ENCODE measurements around the gene IGFBPL1.

Gene IGFBPL1

GRCh38 chr9:38408719-38409118 is 15.5 kb downstream of the IGFBPL1 start:
- no peaks in the 10 kb centered on the region for H3K36me3 ChIP-seq (ENCODE audit: control insufficient read depth, low read length)
- H4K20me1 ChIP-seq (ENCODE audit: control insufficient read depth, insufficient read depth, low read depth, low read length), result no peaks in the 10 kb centered on the region
- no peak for TF ChIP-seq EZH2phosphoT487 (IDR thresholded peaks at IDR 0.05; ENCODE audit: borderline replicate concordance, low read length)
- TF ChIP-seq CTCF (IDR thresholded peaks at IDR 0.05; ENCODE audit: low read depth, low read length, poor library complexity, severe bottlenecking), result no peak
- H3K9me3 ChIP-seq (ENCODE audit: control insufficient read depth, insufficient read depth, low read length), result no peaks in the 10 kb centered on the region
- H3K4me2 ChIP-seq (ENCODE audit: low read length), result no peak overlapping the region
- no peak overlapping the region for H3K4me3 ChIP-seq (ENCODE audit: low read length)
- peaks cover 7% of the 10 kb centered on the region for H3K4me1 ChIP-seq (ENCODE audit: control insufficient read depth, low read length)
- no peaks in the 10 kb centered on the region for H3K9me2 ChIP-seq (replicated peaks; ENCODE audit: control insufficient read depth, low read length)
- peaks cover 13% of the 10 kb centered on the region for H3K27me3 ChIP-seq (ENCODE audit: control insufficient read depth, low read length)
- no peak overlapping the region for H3K27ac ChIP-seq (ENCODE audit: low read depth, low read length)
- H3F3A ChIP-seq (ENCODE audit: control insufficient read depth, insufficient read depth), result no peaks in the 10 kb centered on the region
- H3K79me2 ChIP-seq (ENCODE audit: control insufficient read depth, low read length), result no peaks in the 10 kb centered on the region

GRCh38 chr9:38406476-38407186 is 17.6 kb downstream of the IGFBPL1 start:
- H3K9me3 ChIP-seq (ENCODE audit: control insufficient read depth, insufficient read depth, low read length), result no peaks in the 10 kb centered on the region
- no peak overlapping the region for H3K27ac ChIP-seq (ENCODE audit: low read depth, low read length)
- TF ChIP-seq EZH2phosphoT487 (IDR thresholded peaks at IDR 0.05; ENCODE audit: borderline replicate concordance, low read length) (no peak), CTCF (IDR thresholded peaks at IDR 0.05; ENCODE audit: low read depth, low read length, poor library complexity, severe bottlenecking) (no peak)
- no peaks in the 10 kb centered on the region for H3K36me3 ChIP-seq (ENCODE audit: control insufficient read depth, low read length)
- peaks cover 4% of the 10 kb centered on the region; the same call in 1 of the 2 replicates for H3K4me1 ChIP-seq (ENCODE audit: control insufficient read depth, low read length)
- no peaks in the 10 kb centered on the region for H3F3A ChIP-seq (ENCODE audit: control insufficient read depth, insufficient read depth)
- H3K79me2 ChIP-seq (ENCODE audit: control insufficient read depth, low read length), result no peaks in the 10 kb centered on the region
- peaks cover 13% of the 10 kb centered on the region for H3K27me3 ChIP-seq (ENCODE audit: control insufficient read depth, low read length)
- H3K4me2 ChIP-seq (ENCODE audit: low read length), result no peak overlapping the region
- H4K20me1 ChIP-seq (ENCODE audit: control insufficient read depth, insufficient read depth, low read depth, low read length), result no peaks in the 10 kb centered on the region
- no peaks in the 10 kb centered on the region for H3K9me2 ChIP-seq (replicated peaks; ENCODE audit: control insufficient read depth, low read length)
- H3K4me3 ChIP-seq (ENCODE audit: low read length), result no peak overlapping the region

- Histone ChIP-seq H3K9me3 (ENCODE audit: control insufficient read depth, insufficient read depth, low read length) (no peaks in the 10 kb centered on the region), H3K4me3 (ENCODE audit: low read length) (no peak overlapping the region), H3K27ac (ENCODE audit: low read depth, low read length) (no peak overlapping the region), H4K20me1 (ENCODE audit: control insufficient read depth, insufficient read depth, low read depth, low read length) (no peaks in the 10 kb centered on the region), H3K9me2 (replicated peaks; ENCODE audit: control insufficient read depth, low read length) (no peaks in the 10 kb centered on the region), H3K27me3 (ENCODE audit: control insufficient read depth, low read length) (peaks cover 12% of the 10 kb centered on the region), H3K36me3 (ENCODE audit: control insufficient read depth, low read length) (no peaks in the 10 kb centered on the region), H3K4me1 (ENCODE audit: control insufficient read depth, low read length) (peaks cover 4% of the 10 kb centered on the region; the same call in 1 of the 2 replicates), H3K79me2 (ENCODE audit: control insufficient read depth, low read length) (no peaks in the 10 kb centered on the region), H3F3A (ENCODE audit: control insufficient read depth, insufficient read depth) (no peaks in the 10 kb centered on the region), H3K4me2 (ENCODE audit: low read length) (no peak overlapping the region)
- TF ChIP-seq CTCF (IDR thresholded peaks at IDR 0.05; ENCODE audit: low read depth, low read length, poor library complexity, severe bottlenecking) (no peak), EZH2phosphoT487 (IDR thresholded peaks at IDR 0.05; ENCODE audit: borderline replicate concordance, low read length) (no peak)
Measured at GRCh38 chr9:38405785-38406184, 18.5 kb downstream of the IGFBPL1 start.
